Measurements from ENCODE around the gene KRTAP10-11. TPM values are rescaled to one million over a fixed set of nuclear protein-coding genes. Genes with fewer than 3 reads are reported as not detected.

The KRTAP10-11 gene
- total RNA-seq, 1 experiment from 2014 or later = not detected

DNA sequence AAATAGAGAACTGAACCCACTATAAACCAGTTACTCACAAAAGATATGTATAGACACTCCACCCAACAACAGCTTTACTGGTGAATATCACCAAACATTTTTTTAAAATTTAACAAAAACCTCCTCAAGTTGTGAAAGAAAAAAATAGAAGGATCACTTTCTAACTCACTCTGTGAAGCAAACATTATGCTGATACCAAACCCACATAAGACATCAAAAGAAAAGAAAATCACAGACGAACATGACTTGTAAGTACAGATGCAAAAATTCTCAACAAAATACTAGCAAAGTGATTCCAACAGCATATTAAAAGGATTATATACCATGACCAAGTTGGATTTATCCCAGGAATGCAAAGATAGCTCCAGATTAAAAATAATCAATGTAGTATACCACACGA lies 45.5 kb downstream of the KRTAP10-11 start:
- CTCF ChIA-PET = no interaction called here
- BruUV-seq (replicated peaks) = no TSS peak

DNA sequence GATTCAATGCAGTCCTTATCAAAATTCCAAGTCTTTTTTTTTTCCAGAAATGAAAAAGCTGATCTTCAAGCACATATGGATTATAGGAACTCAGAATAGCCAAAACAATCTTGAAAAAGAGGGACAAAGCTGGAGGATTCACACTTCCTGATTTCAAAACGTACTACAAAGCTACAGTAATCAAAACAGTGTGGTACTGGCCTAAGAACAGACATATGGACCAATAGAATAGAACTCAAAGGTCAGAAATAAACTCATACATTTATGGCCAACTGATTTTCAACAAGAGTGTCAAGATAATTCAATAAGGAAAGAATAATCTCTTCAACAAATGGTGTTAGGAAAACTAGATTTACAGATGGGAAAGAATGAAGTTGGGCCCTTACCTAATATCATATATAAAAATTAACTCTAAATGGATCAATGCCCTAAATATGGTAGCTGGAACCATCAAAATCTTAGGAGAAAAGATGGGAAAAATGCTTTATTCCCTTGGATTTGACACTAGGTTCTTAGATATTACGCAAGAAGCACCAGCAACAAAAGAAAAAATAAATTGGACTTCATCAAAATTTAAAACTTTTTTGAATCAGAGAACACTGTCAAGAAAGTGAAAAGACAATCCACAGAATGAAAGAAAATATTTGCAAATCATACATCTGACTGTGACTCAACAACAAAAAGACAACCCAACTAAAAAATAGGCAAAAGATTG lies 46.7 kb downstream of the KRTAP10-11 start:
- ChIA-PET POLR2A (interaction anchor here (0.6 kb wide), 1 partner anchor 9 kb away, joined by 3 read pairs; no protein-coding TSS in a partner anchor), CTCF (no interaction called here)
- Mint-ChIP-seq H3K36me3 (ENCODE audit: insufficient read depth, unreplicated experiment) (no peaks in the 10 kb centered on the region), H3K4me3 (ENCODE audit: unreplicated experiment) (no peak overlapping the region), H3K9me3 (ENCODE audit: unreplicated experiment) (peaks cover 24% of the 10 kb centered on the region), H3K27me3 (ENCODE audit: insufficient read depth, unreplicated experiment) (peaks cover 8% of the 10 kb centered on the region), H3K4me1 (ENCODE audit: low read depth, unreplicated experiment) (peaks cover 8% of the 10 kb centered on the region), H3K27ac (ENCODE audit: unreplicated experiment) (no peak overlapping the region)
- Histone ChIP-seq H3K27me3 (replicated peaks; ENCODE audit: control insufficient read depth, insufficient read depth, low read length) (no peaks in the 10 kb centered on the region), H3K9me3 (peaks cover 8% of the 10 kb centered on the region), H3K36me3 (ENCODE audit: control insufficient read depth, insufficient read depth, low read length) (no peaks in the 10 kb centered on the region), H3K4me3 (ENCODE audit: low read depth, low read length) (no peak overlapping the region), H3K4me1 (peaks cover 3% of the 10 kb centered on the region; the same call in 1 of the 2 replicates)
- no peak for DNase-seq
- TF ChIP-seq, protein P1, sequence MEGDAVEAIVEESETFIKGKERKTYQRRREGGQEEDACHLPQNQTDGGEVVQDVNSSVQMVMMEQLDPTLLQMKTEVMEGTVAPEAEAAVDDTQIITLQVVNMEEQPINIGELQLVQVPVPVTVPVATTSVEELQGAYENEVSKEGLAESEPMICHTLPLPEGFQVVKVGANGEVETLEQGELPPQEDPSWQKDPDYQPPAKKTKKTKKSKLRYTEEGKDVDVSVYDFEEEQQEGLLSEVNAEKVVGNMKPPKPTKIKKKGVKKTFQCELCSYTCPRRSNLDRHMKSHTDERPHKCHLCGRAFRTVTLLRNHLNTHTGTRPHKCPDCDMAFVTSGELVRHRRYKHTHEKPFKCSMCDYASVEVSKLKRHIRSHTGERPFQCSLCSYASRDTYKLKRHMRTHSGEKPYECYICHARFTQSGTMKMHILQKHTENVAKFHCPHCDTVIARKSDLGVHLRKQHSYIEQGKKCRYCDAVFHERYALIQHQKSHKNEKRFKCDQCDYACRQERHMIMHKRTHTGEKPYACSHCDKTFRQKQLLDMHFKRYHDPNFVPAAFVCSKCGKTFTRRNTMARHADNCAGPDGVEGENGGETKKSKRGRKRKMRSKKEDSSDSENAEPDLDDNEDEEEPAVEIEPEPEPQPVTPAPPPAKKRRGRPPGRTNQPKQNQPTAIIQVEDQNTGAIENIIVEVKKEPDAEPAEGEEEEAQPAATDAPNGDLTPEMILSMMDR (IDR thresholded peaks at IDR 0.05; ENCODE audit: insufficient read depth in 1 of 2, low read depth in 1 of 2, low read length in 1 of 2, severe bottlenecking in 1 of 2, unreplicated experiment in 1 of 2) = no peak
- no TSS peak for BruUV-seq (replicated peaks)
- intact Hi-C loops (cut with micrococcal nuclease; ENCODE audit: unreplicated experiment) = no loop called here

More for the DNA sequence above, 45.5 kb downstream of the KRTAP10-11 start:
- H3K4me1 Mint-ChIP-seq (ENCODE audit: low read depth, unreplicated experiment) = no peaks in the 10 kb centered on the region
- POLR2A ChIA-PET = no interaction called here
- H3K9me3 Mint-ChIP-seq (ENCODE audit: unreplicated experiment) = peaks cover 24% of the 10 kb centered on the region
- no peak overlapping the region for H3K27ac Mint-ChIP-seq (ENCODE audit: unreplicated experiment)
- H3K27me3 Mint-ChIP-seq (ENCODE audit: insufficient read depth, unreplicated experiment) = peaks cover 9% of the 10 kb centered on the region
- TF ChIP-seq, protein P1 (IDR thresholded peaks at IDR 0.05; ENCODE audit: insufficient read depth in 1 of 2, low read depth in 1 of 2, low read length in 1 of 2, severe bottlenecking in 1 of 2, unreplicated experiment in 1 of 2) = no peak
- Histone ChIP-seq H3K27me3 (replicated peaks; ENCODE audit: control insufficient read depth, insufficient read depth, low read length) (no peaks in the 10 kb centered on the region), H3K4me1 (no peaks in the 10 kb centered on the region), H3K36me3 (ENCODE audit: control insufficient read depth, insufficient read depth, low read length) (no peaks in the 10 kb centered on the region), H3K9me3 (peaks cover 8% of the 10 kb centered on the region), H3K4me3 (ENCODE audit: low read depth, low read length) (no peak overlapping the region)
- no peak for DNase-seq
- H3K36me3 Mint-ChIP-seq (ENCODE audit: insufficient read depth, unreplicated experiment) = no peaks in the 10 kb centered on the region
- intact Hi-C loops (cut with micrococcal nuclease; ENCODE audit: unreplicated experiment) = no loop called here
- H3K4me3 Mint-ChIP-seq (ENCODE audit: unreplicated experiment) = no peak overlapping the region

DNA sequence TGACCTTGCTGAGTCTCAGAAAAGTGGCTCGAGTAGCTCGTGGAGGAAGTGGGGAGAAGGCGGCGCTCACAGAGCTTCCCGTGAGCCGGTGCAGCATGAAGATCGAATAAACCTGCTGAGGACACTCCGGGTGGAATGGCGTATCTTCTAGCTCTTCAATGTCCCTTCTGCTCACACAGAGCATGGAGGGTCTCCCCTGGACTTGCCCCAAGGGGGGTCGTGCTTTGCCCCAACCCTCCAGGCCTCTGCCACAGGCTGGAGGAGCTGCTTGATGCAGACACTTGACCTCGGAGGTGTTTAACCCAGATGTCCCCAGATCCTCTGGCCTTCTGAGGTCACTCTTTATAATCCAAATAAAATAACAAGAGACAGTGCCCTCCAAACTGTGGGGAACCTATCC lies 48.6 kb downstream of the KRTAP10-11 start:
- Mint-ChIP-seq H3K9me3 (ENCODE audit: unreplicated experiment) (peaks cover 24% of the 10 kb centered on the region), H3K4me1 (ENCODE audit: low read depth, unreplicated experiment) (peaks cover 12% of the 10 kb centered on the region), H3K36me3 (ENCODE audit: insufficient read depth, unreplicated experiment) (no peaks in the 10 kb centered on the region), H3K4me3 (ENCODE audit: unreplicated experiment) (no peak overlapping the region), H3K27me3 (ENCODE audit: insufficient read depth, unreplicated experiment) (peaks cover 5% of the 10 kb centered on the region), H3K27ac (ENCODE audit: unreplicated experiment) (no peak overlapping the region)
- DNase-seq = peak in 1 of 2 experiments; percentile 10
- CTCF ChIA-PET = no interaction called here
- H3K4me3 ChIP-seq (ENCODE audit: low read depth, low read length) = no peak overlapping the region
- POLR2A ChIA-PET = no interaction called here
- peaks cover 9% of the 10 kb centered on the region; the same call in 1 of the 2 replicates for H3K4me1 ChIP-seq
- no peaks in the 10 kb centered on the region for H3K27me3 ChIP-seq (replicated peaks; ENCODE audit: control insufficient read depth, insufficient read depth, low read length)
- TF ChIP-seq, protein P1 (IDR thresholded peaks at IDR 0.05; ENCODE audit: insufficient read depth in 1 of 2, low read depth in 1 of 2, low read length in 1 of 2, severe bottlenecking in 1 of 2, unreplicated experiment in 1 of 2) = no peak
- intact Hi-C loops (cut with micrococcal nuclease; ENCODE audit: unreplicated experiment) = no loop called here
- H3K36me3 ChIP-seq (ENCODE audit: control insufficient read depth, insufficient read depth, low read length) = no peaks in the 10 kb centered on the region
- no TSS peak for BruUV-seq (replicated peaks)
- H3K9me3 ChIP-seq = peaks cover 8% of the 10 kb centered on the region

Data from Caco-2 (cell line).